Loucy (cell line): ENCODE measurements around the gene C10orf105.

Experiments
- H2AFZ ChIP-seq: fragments of 200-600 bp; sonication (generic); 2 replicates; pipeline ENCODE4 v1.6.0; 2016; ENCODE audit warnings: antibody characterized with exemption, mild to moderate bottlenecking, low read length, moderate library complexity
- H3F3A ChIP-seq: fragments of 200-600 bp; 2 replicates; pipeline ENCODE4 v1.6.0; 2016; ENCODE audit warnings: antibody characterized with exemption, low read depth, mild to moderate bottlenecking
- H3K27me3 ChIP-seq: fragments of 200-600 bp; sonication (generic); 2 replicates; pipeline ENCODE4 v1.6.1; 2014; ENCODE audit warnings: low read length, mild to moderate bottlenecking; ENCODE audit not compliant: insufficient read depth, poor library complexity, severe bottlenecking
- H3K36me3 ChIP-seq: fragments of 200-600 bp; sonication (generic); 2 replicates; pipeline ENCODE4 v1.6.1; 2016; ENCODE audit warnings: low read length; ENCODE audit not compliant: insufficient read depth
- H3K4me1 ChIP-seq: fragments of 200-600 bp; sonication (generic); 2 replicates; pipeline ENCODE4 v1.5.1; 2014; ENCODE audit warnings: low read length, mild to moderate bottlenecking; ENCODE audit not compliant: insufficient read depth, poor library complexity, severe bottlenecking
- H3K4me2 ChIP-seq: fragments of 200-600 bp; sonication (generic); 2 replicates; pipeline ENCODE4 v1.6.0; 2014; ENCODE audit warnings: antibody characterized with exemption, low read length, low read depth, mild to moderate bottlenecking; ENCODE audit not compliant: poor library complexity, severe bottlenecking
- H3K4me3 ChIP-seq: fragments of 200-600 bp; sonication (generic); 2 replicates; pipeline ENCODE4 v1.5.1; 2014; ENCODE audit warnings: low read length, mild to moderate bottlenecking, mixed read lengths; ENCODE audit not compliant: poor library complexity, severe bottlenecking
- H3K79me2 ChIP-seq: fragments of 200-600 bp; sonication (generic); 2 replicates; pipeline ENCODE4 v1.6.1; 2014; ENCODE audit warnings: low read length; ENCODE audit not compliant: insufficient read depth
- H3K9ac ChIP-seq: fragments of 200-600 bp; sonication (generic); 2 replicates; pipeline ENCODE4 v1.6.0; 2014; ENCODE audit warnings: mild to moderate bottlenecking, low read depth, low read length, moderate library complexity; ENCODE audit not compliant: poor library complexity, severe bottlenecking
- H3K9me2 ChIP-seq: fragments of 200-600 bp; sonication (generic); replicated peaks from 2 replicates; pipeline ENCODE4 v1.6.1; 2016; ENCODE audit warnings: low read depth, low read length, mixed read lengths
- H3K9me3 ChIP-seq: fragments of 200-600 bp; sonication (generic); 2 replicates; pipeline ENCODE4 v1.6.1; 2014; ENCODE audit warnings: mild to moderate bottlenecking, antibody characterized with exemption, low read length, low read depth; ENCODE audit not compliant: insufficient read depth
- H4K20me1 ChIP-seq: fragments of 200-600 bp; sonication (generic); 2 replicates; pipeline ENCODE4 v1.6.0; 2014; ENCODE audit warnings: antibody characterized with exemption, low read length, mild to moderate bottlenecking; ENCODE audit not compliant: insufficient read depth, poor library complexity, severe bottlenecking
- CTCF ChIP-seq: fragments of 200-600 bp; sonication (generic); conservative IDR thresholded peaks from 2 replicates; pipeline ENCODE4 v1.5.1; 2014; ENCODE audit warnings: mild to moderate bottlenecking, antibody characterized with exemption, low read length
- EZH2phosphoT487 ChIP-seq: fragments of 200-600 bp; IDR thresholded peaks from 2 replicates; pipeline ENCODE4 v1.6.1; 2018; ENCODE audit warnings: antibody characterized with exemption, mild to moderate bottlenecking, moderate library complexity, borderline replicate concordance

C10orf105 gene

GRCh38 chr10:71708897-71709882 lies 10.4 kb downstream of the C10orf105 start:
- no peaks in the 10 kb centered on the region for H3K9me2 ChIP-seq
- no peaks in the 10 kb centered on the region for H3F3A ChIP-seq
- peaks cover 18% of the 10 kb centered on the region for H3K4me1 ChIP-seq
- no peak overlapping the region for H3K9ac ChIP-seq
- H3K4me2 ChIP-seq = no peak overlapping the region
- H3K4me3 ChIP-seq = no peak overlapping the region
- H2AFZ ChIP-seq = no peak overlapping the region
- TF ChIP-seq CTCF (no peak), EZH2phosphoT487 (no peak)
- H3K36me3 ChIP-seq = no peaks in the 10 kb centered on the region
- H4K20me1 ChIP-seq = no peaks in the 10 kb centered on the region
- no peaks in the 10 kb centered on the region for H3K9me3 ChIP-seq
- no peaks in the 10 kb centered on the region for H3K79me2 ChIP-seq
- H3K27me3 ChIP-seq = no peaks in the 10 kb centered on the region

GRCh38 chr10:71708301-71708703 lies 11.3 kb downstream of the C10orf105 start:
- no peak overlapping the region for H3K4me3 ChIP-seq

GRCh38 chr10:71707240-71707789 lies 12.3 kb downstream of the C10orf105 start:
- TF ChIP-seq CTCF (no peak), EZH2phosphoT487 (no peak)
- no peaks in the 10 kb centered on the region for H3K79me2 ChIP-seq
- H3K9me2 ChIP-seq = no peaks in the 10 kb centered on the region
- no peaks in the 10 kb centered on the region for H3K36me3 ChIP-seq
- no peaks in the 10 kb centered on the region for H4K20me1 ChIP-seq
- H2AFZ ChIP-seq = no peak overlapping the region
- no peaks in the 10 kb centered on the region for H3K27me3 ChIP-seq
- peaks cover 5% of the 10 kb centered on the region for H3K4me1 ChIP-seq
- no peak overlapping the region for H3K4me2 ChIP-seq
- H3F3A ChIP-seq = no peaks in the 10 kb centered on the region
- no peak overlapping the region for H3K4me3 ChIP-seq
- no peak overlapping the region for H3K9ac ChIP-seq
- H3K9me3 ChIP-seq = no peaks in the 10 kb centered on the region

More at GRCh38 chr10:71708301-71708703, 11.3 kb downstream of the C10orf105 start:
- Histone ChIP-seq H3K9me3 (no peaks in the 10 kb centered on the region), H3K36me3 (no peaks in the 10 kb centered on the region), H3K9ac (no peak overlapping the region), H3K79me2 (no peaks in the 10 kb centered on the region), H2AFZ (peak overlapping the region; percentile 52; the same call in 1 of the 2 replicates), H3K9me2 (no peaks in the 10 kb centered on the region), H3K27me3 (no peaks in the 10 kb centered on the region), H3K4me2 (peak overlapping the region; percentile 28), H3F3A (no peaks in the 10 kb centered on the region), H4K20me1 (no peaks in the 10 kb centered on the region), H3K4me1 (peaks cover 9% of the 10 kb centered on the region)
- peak; percentile 97 for TF ChIP-seq CTCF
- no peak for TF ChIP-seq EZH2phosphoT487
